Stimulated activated CD4-positive, alpha-beta T cell treated with anti-CD3 and anti-CD28 coated beads, Interleukin-1b, Interleukin-23, amount 100 ng/mL, for 1 hour (primary cell): ENCODE data around the gene EGFL8.

Experiments used
- DNase-seq, 2 donors: peaks; one replicate each; pipeline ENCODE4 v3.0.0-alpha.2; 2020; ENCODE audit warnings: low read depth in 2 of 2

EGFL8 gene

GRCh38 chr6:32146687-32147086 lies 17.7 kb upstream of the EGFL8 start:
- DNase-seq: no peak

GRCh38 chr6:32147401-32148132 lies 16.8 kb upstream of the EGFL8 start:
- no peak for DNase-seq

- peak in 1 of 2 donors; percentile 62 for DNase-seq
Measured at GRCh38 chr6:32148289-32149091, 15.9 kb upstream of the EGFL8 start.

- no peak for DNase-seq
Measured at GRCh38 chr6:32149092-32149755, 15.2 kb upstream of the EGFL8 start.

GRCh38 chr6:32149932-32150870 lies 14.2 kb upstream of the EGFL8 start:
- DNase-seq: no peak

- DNase-seq: no peak
Measured at GRCh38 chr6:32151181-32151862, 13.1 kb upstream of the EGFL8 start.

- no peak for DNase-seq
Measured at GRCh38 chr6:32151863-32152768, 12.3 kb upstream of the EGFL8 start, which contains the start of gene PRRT1. TSS of gene PRRT1 (minus strand) at chr6:32151939. CDS start at chr6:32151827, 112 bp downstream.

- no peak for DNase-seq
Measured at GRCh38 chr6:32152769-32153563, 11.4 kb upstream of the EGFL8 start.

- DNase-seq: peak; percentile 41 to 53
Measured at GRCh38 chr6:32153564-32154513, 10.6 kb upstream of the EGFL8 start, which contains the start of gene PPT2. TSS of gene PPT2 (plus strand) at chr6:32154141. CDS start at chr6:32154595, 454 bp downstream.

GRCh38 chr6:32154514-32155161 lies 9.8 kb upstream of the EGFL8 start:
- DNase-seq: no peak

- DNase-seq: no peak
Measured at GRCh38 chr6:32156891-32157290, 7.5 kb upstream of the EGFL8 start.

- DNase-seq: no peak
Measured at GRCh38 chr6:32158052-32158451, 6.3 kb upstream of the EGFL8 start.

GRCh38 chr6:32163559-32164258 lies 686 bp upstream of the EGFL8 start:
- no peak for DNase-seq

GRCh38 chr6:32166411-32167061 lies 2.1 kb downstream of the EGFL8 start:
- DNase-seq: no peak

GRCh38 chr6:32167154-32167760 lies 2.9 kb downstream of the EGFL8 start:
- DNase-seq: no peak
